ENCODE results near the gene MRPS25.

MRPS25 gene

GRCh38 chr3:15092686-15093085 is 27.6 kb upstream of the MRPS25 start:
- Histone ChIP-seq H3K9ac (ENCODE audit: low read depth, low read length, poor library complexity, severe bottlenecking) (no peak overlapping the region), H3K9me3 (ENCODE audit: insufficient read depth, low read depth, low read length) (no peaks in the 10 kb centered on the region), H3K4me1 (ENCODE audit: insufficient read depth, low read length, poor library complexity, severe bottlenecking) (peaks cover 7% of the 10 kb centered on the region), H3K4me3 (ENCODE audit: low read length, poor library complexity, severe bottlenecking) (no peak overlapping the region), H3K9me2 (replicated peaks; ENCODE audit: low read depth, low read length) (no peaks in the 10 kb centered on the region), H4K20me1 (ENCODE audit: insufficient read depth, low read length, poor library complexity, severe bottlenecking) (no peaks in the 10 kb centered on the region), H2AFZ (ENCODE audit: low read length) (no peak overlapping the region), H3K79me2 (ENCODE audit: insufficient read depth, low read length) (peaks cover 8% of the 10 kb centered on the region), H3K4me2 (ENCODE audit: low read depth, low read length, poor library complexity, severe bottlenecking) (no peak overlapping the region), H3K36me3 (ENCODE audit: insufficient read depth, low read length) (peaks cover 18% of the 10 kb centered on the region; the same call in 1 of the 2 replicates), H3K27me3 (ENCODE audit: insufficient read depth, low read length, poor library complexity, severe bottlenecking) (no peaks in the 10 kb centered on the region), H3F3A (ENCODE audit: low read depth) (no peaks in the 10 kb centered on the region)
- no peak for TF ChIP-seq CTCF (conservative IDR thresholded peaks at IDR 0.05; ENCODE audit: low read length)
- no peak for TF ChIP-seq EZH2phosphoT487 (IDR thresholded peaks at IDR 0.05; ENCODE audit: borderline replicate concordance)

- Histone ChIP-seq H3K27me3 (ENCODE audit: insufficient read depth, low read length, poor library complexity, severe bottlenecking) (no peaks in the 10 kb centered on the region), H2AFZ (ENCODE audit: low read length) (no peak overlapping the region), H3F3A (ENCODE audit: low read depth) (no peaks in the 10 kb centered on the region), H3K79me2 (ENCODE audit: insufficient read depth, low read length) (no peaks in the 10 kb centered on the region), H3K9me2 (replicated peaks; ENCODE audit: low read depth, low read length) (no peaks in the 10 kb centered on the region), H3K4me3 (ENCODE audit: low read length, poor library complexity, severe bottlenecking) (no peak overlapping the region), H3K9me3 (ENCODE audit: insufficient read depth, low read depth, low read length) (no peaks in the 10 kb centered on the region), H3K36me3 (ENCODE audit: insufficient read depth, low read length) (peaks cover 18% of the 10 kb centered on the region; the same call in 1 of the 2 replicates), H3K9ac (ENCODE audit: low read depth, low read length, poor library complexity, severe bottlenecking) (no peak overlapping the region), H3K4me1 (ENCODE audit: insufficient read depth, low read length, poor library complexity, severe bottlenecking) (peaks cover 4% of the 10 kb centered on the region), H3K4me2 (ENCODE audit: low read depth, low read length, poor library complexity, severe bottlenecking) (no peak overlapping the region), H4K20me1 (ENCODE audit: insufficient read depth, low read length, poor library complexity, severe bottlenecking) (no peaks in the 10 kb centered on the region)
- no peak for TF ChIP-seq EZH2phosphoT487 (IDR thresholded peaks at IDR 0.05; ENCODE audit: borderline replicate concordance)
- no peak for TF ChIP-seq CTCF (conservative IDR thresholded peaks at IDR 0.05; ENCODE audit: low read length)
Observed at GRCh38 chr3:15091575-15091974, 26.5 kb upstream of the MRPS25 start.

- Histone ChIP-seq H2AFZ (ENCODE audit: low read length) (no peak overlapping the region), H3K36me3 (ENCODE audit: insufficient read depth, low read length) (peaks cover 19% of the 10 kb centered on the region; the same call in 1 of the 2 replicates), H3K9ac (ENCODE audit: low read depth, low read length, poor library complexity, severe bottlenecking) (no peak overlapping the region), H3K4me1 (ENCODE audit: insufficient read depth, low read length, poor library complexity, severe bottlenecking) (no peaks in the 10 kb centered on the region), H3F3A (ENCODE audit: low read depth) (no peaks in the 10 kb centered on the region), H3K79me2 (ENCODE audit: insufficient read depth, low read length) (no peaks in the 10 kb centered on the region), H3K9me3 (ENCODE audit: insufficient read depth, low read depth, low read length) (no peaks in the 10 kb centered on the region), H3K27me3 (ENCODE audit: insufficient read depth, low read length, poor library complexity, severe bottlenecking) (no peaks in the 10 kb centered on the region), H3K9me2 (replicated peaks; ENCODE audit: low read depth, low read length) (no peaks in the 10 kb centered on the region), H3K4me2 (ENCODE audit: low read depth, low read length, poor library complexity, severe bottlenecking) (no peak overlapping the region), H3K4me3 (ENCODE audit: low read length, poor library complexity, severe bottlenecking) (no peak overlapping the region), H4K20me1 (ENCODE audit: insufficient read depth, low read length, poor library complexity, severe bottlenecking) (no peaks in the 10 kb centered on the region)
- TF ChIP-seq CTCF (conservative IDR thresholded peaks at IDR 0.05; ENCODE audit: low read length) (no peak), EZH2phosphoT487 (IDR thresholded peaks at IDR 0.05; ENCODE audit: borderline replicate concordance) (no peak)
Observed at GRCh38 chr3:15089201-15089600, 24.1 kb upstream of the MRPS25 start.

Data from Loucy (cell line).